ENCODE data around the gene AFM. TPM values are rescaled to one million over a fixed set of nuclear protein-coding genes. Genes with fewer than 3 reads are reported as not detected.

Gene AFM
- total and polyA plus RNA-seq, 2 donors (not counting 3 experiments of a cell fraction or from before 2014, with no cell fraction given) = not detected

DNA sequence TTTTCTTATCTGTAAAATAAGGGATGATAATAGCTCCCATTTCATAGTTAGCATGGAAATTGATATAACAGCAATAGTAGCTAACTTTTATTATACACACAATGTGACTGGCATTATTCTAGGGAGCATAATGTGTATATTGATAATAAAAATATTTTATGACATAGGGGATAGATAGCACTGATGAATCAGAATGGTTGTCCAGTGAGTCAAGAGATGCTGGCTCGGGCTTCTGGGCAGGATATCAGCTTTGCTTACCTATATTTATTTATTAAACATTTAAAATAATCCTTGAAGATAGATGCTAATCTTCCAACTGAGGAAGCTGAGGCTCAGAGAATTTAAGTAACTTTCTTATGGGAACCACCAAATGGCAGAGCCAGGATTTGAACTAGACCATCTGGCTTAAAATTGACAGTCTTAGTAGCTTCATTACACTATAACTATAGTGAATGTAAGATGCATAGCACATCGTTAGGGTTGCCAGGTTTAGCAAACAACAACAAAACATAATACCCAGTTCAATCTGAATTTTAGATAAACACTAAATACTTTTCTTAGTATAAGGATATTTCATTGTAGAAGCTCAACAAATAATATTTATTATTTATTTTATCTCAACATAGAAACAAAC, 42.8 kb upstream of the AFM start:
- Histone ChIP-seq H3K79me2 (ENCODE audit: control insufficient read depth, insufficient read depth, low read length) (no peaks in the 10 kb centered on the region), H3K9ac (replicated peaks; ENCODE audit: extremely low read depth, insufficient read depth, low read length) (no peak overlapping the region), H2AFZ (ENCODE audit: low read depth, low read length) (no peak overlapping the region), H3K9me3 (replicated peaks; ENCODE audit: control insufficient read depth, insufficient read depth, low read length) (no peaks in the 10 kb centered on the region), H3K4me3 (replicated peaks in 1 of 3; ENCODE audit: insufficient read depth in 1 of 3, low read depth in 1 of 3, low read length in 3 of 3) (no peak overlapping the region), H4K20me1 (replicated peaks; ENCODE audit: control insufficient read depth, extremely low read depth, insufficient read depth, low read length) (no peaks in the 10 kb centered on the region), H3K4me1 (ENCODE audit: control insufficient read depth, extremely low read depth, insufficient read depth, low read length) (no peaks in the 10 kb centered on the region), H3K9me1 (replicated peaks; ENCODE audit: control insufficient read depth, extremely low read depth, insufficient read depth, low read length) (no peaks in the 10 kb centered on the region), H3K27me3 (ENCODE audit: control insufficient read depth in 2 of 2, insufficient read depth in 2 of 2, low read length in 2 of 2) (peaks cover 8 to 23% of the 10 kb centered on the region in 2 experiments), H3K36me3 (ENCODE audit: control insufficient read depth in 2 of 2, extremely low read depth in 1 of 2, insufficient read depth in 2 of 2, low read length in 2 of 2) (no peaks in the 10 kb centered on the region), H3K4me2 (ENCODE audit: insufficient read depth, low read length) (no peak overlapping the region), H3K27ac (ENCODE audit: insufficient read depth, low read depth, low read length) (no peak overlapping the region)
- ChIA-PET CTCF (interaction anchor here (0.9 to 1.3 kb wide), 5 partner anchors 8 to 29 kb away, joined by 3 to 10 read pairs (median 3); no protein-coding TSS in a partner anchor), POLR2A (no interaction called here)
- DNase-seq (ENCODE audit: low read depth, low spot score) (no peak), FAIRE-seq (no peak)
- dilution Hi-C loops (cut with MboI; ENCODE audit: extremely low pct_ligation_motif_present, low sequenced_read_pairs) = no loop called here
- intact Hi-C loops (cut with micrococcal nuclease) = no loop called here
- TF ChIP-seq, protein P1, sequence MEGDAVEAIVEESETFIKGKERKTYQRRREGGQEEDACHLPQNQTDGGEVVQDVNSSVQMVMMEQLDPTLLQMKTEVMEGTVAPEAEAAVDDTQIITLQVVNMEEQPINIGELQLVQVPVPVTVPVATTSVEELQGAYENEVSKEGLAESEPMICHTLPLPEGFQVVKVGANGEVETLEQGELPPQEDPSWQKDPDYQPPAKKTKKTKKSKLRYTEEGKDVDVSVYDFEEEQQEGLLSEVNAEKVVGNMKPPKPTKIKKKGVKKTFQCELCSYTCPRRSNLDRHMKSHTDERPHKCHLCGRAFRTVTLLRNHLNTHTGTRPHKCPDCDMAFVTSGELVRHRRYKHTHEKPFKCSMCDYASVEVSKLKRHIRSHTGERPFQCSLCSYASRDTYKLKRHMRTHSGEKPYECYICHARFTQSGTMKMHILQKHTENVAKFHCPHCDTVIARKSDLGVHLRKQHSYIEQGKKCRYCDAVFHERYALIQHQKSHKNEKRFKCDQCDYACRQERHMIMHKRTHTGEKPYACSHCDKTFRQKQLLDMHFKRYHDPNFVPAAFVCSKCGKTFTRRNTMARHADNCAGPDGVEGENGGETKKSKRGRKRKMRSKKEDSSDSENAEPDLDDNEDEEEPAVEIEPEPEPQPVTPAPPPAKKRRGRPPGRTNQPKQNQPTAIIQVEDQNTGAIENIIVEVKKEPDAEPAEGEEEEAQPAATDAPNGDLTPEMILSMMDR (IDR thresholded peaks at IDR 0.05; ENCODE audit: extremely low read depth in 1 of 2, insufficient read depth in 1 of 2, low read depth in 1 of 2, low read length in 2 of 2) = no peak
- no peak for TF ChIP-seq POLR2A (IDR thresholded peaks at IDR 0.05; ENCODE audit: low read depth, low read length)
- TF ChIP-seq MYC (IDR thresholded peaks at IDR 0.05; ENCODE audit: low read depth, low read length) = no peak
- no peak for TF ChIP-seq EZH2 (IDR thresholded peaks at IDR 0.05; ENCODE audit: borderline replicate concordance, low read depth, low read length, severe bottlenecking)
- TF ChIP-seq POLR2AphosphoS5 (IDR thresholded peaks at IDR 0.05; ENCODE audit: insufficient read depth, low read depth, low read length) = no peak
- TF ChIP-seq, protein P2, sequence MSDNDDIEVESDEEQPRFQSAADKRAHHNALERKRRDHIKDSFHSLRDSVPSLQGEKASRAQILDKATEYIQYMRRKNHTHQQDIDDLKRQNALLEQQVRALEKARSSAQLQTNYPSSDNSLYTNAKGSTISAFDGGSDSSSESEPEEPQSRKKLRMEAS (IDR thresholded peaks at IDR 0.05; ENCODE audit: insufficient read depth, insufficient read length) = no peak
- no peak for TF ChIP-seq JUN (IDR thresholded peaks at IDR 0.05; ENCODE audit: borderline replicate concordance, insufficient read depth, insufficient read length, low read depth)
- TF ChIP-seq FOS (IDR thresholded peaks at IDR 0.05; ENCODE audit: borderline replicate concordance, insufficient read depth, low read length) = no peak
- TF ChIP-seq GATA2 (IDR thresholded peaks at IDR 0.05; ENCODE audit: insufficient read depth, insufficient read length, low read depth, low read length) = no peak
- no TSS peak for BruUV-seq (replicated peaks)

Measured in endothelial cell of umbilical vein (primary cell).